Limb (tissue), 2 donors: ENCODE results near the gene PDZD2.
"Not testable (repeated sequence)": the region's sequence is repeated elsewhere in the genome, so short reads cannot be mapped to it uniquely, and the experiment has no call there.

Experiments
- DNase-seq, 2 donors: peaks; one replicate each; pipeline ENCODE4 v3.0.0-alpha.2; 2016; ENCODE audit errors: extremely low spot score in 2 of 2

PDZD2 gene

GRCh38 chr5:31966936-31967335 is 328.0 kb downstream of the PDZD2 start:
- no peak for DNase-seq

GRCh38 chr5:31967461-31967860 is 328.5 kb downstream of the PDZD2 start:
- DNase-seq, result no peak

- no peak for DNase-seq
Observed at GRCh38 chr5:31972558-31972957, 333.6 kb downstream of the PDZD2 start.

- DNase-seq, result not testable (repeated sequence)
Observed at GRCh38 chr5:31975189-31975612, 336.3 kb downstream of the PDZD2 start.

GRCh38 chr5:31976169-31976568 is 337.2 kb downstream of the PDZD2 start:
- no peak for DNase-seq

- DNase-seq, result no peak
Observed at GRCh38 chr5:31981361-31981945, 342.5 kb downstream of the PDZD2 start.

GRCh38 chr5:31982027-31982426 is 343.1 kb downstream of the PDZD2 start:
- DNase-seq, result no peak

- DNase-seq, result no peak
Observed at GRCh38 chr5:31982621-31983020, 343.7 kb downstream of the PDZD2 start.

- peak in 1 of 2 donors; percentile 43 for DNase-seq
Observed at GRCh38 chr5:31983851-31984250, 344.9 kb downstream of the PDZD2 start.

- no peak for DNase-seq
Observed at GRCh38 chr5:31984691-31985090, 345.8 kb downstream of the PDZD2 start.

- no peak for DNase-seq
Observed at GRCh38 chr5:31986101-31986500, 347.2 kb downstream of the PDZD2 start.

- no peak for DNase-seq
Observed at GRCh38 chr5:31987985-31988710, 349.2 kb downstream of the PDZD2 start.

GRCh38 chr5:31990081-31990650 is 351.2 kb downstream of the PDZD2 start:
- no peak for DNase-seq

GRCh38 chr5:31990701-31991110 is 351.8 kb downstream of the PDZD2 start:
- no peak for DNase-seq

GRCh38 chr5:31992377-31992776 is 353.4 kb downstream of the PDZD2 start:
- no peak for DNase-seq

GRCh38 chr5:31993165-31993961 is 354.4 kb downstream of the PDZD2 start:
- DNase-seq, result peak in 1 of 2 donors; percentile 30

- DNase-seq, result no peak
Observed at GRCh38 chr5:31995006-31995405, 356.1 kb downstream of the PDZD2 start.

- no peak for DNase-seq
Observed at GRCh38 chr5:31995714-31996113, 356.8 kb downstream of the PDZD2 start.

- no peak for DNase-seq
Observed at GRCh38 chr5:31996909-31997308, 358.0 kb downstream of the PDZD2 start.

GRCh38 chr5:31999470-31999869 is 360.5 kb downstream of the PDZD2 start:
- DNase-seq, result no peak

- DNase-seq, result no peak
Observed at GRCh38 chr5:32000731-32001130, 361.8 kb downstream of the PDZD2 start.

- DNase-seq, result no peak
Observed at GRCh38 chr5:32001284-32001683, 362.4 kb downstream of the PDZD2 start.
